ENCODE results near the gene PRKD1. TPM values are rescaled to one million over a fixed set of nuclear protein-coding genes. Genes with fewer than 3 reads are reported as not detected.

Gene PRKD1
- total and polyA plus RNA-seq, 2 of the 13 experiments (the other 11 are each of a cell fraction or from before 2014, with no cell fraction given) = 0.22 to 1.3 TPM

GRCh38 chr14:29643433-29644211 is 284.0 kb downstream of the PRKD1 start:
- POLR2A ChIA-PET = no interaction called here
- WGBS (ENCODE audit: low lambda C conversion rate) = 13% methylated on average over 5 of the region's 5 CpGs
- Histone ChIP-seq H4K20me1 (ENCODE audit: insufficient read depth, low read length) (no peaks in the 10 kb centered on the region), H3K4me1 (ENCODE audit: insufficient read depth, low read length) (no peaks in the 10 kb centered on the region), H3K79me2 (ENCODE audit: insufficient read depth, low read length) (no peaks in the 10 kb centered on the region), H3K9ac (ENCODE audit: insufficient read depth, low read depth, low read length) (no peak overlapping the region), H2AFZ (ENCODE audit: low read length) (no peak overlapping the region), H3K36me3 (replicated peaks in 1 of 2; ENCODE audit: control insufficient read depth in 1 of 2, insufficient read depth in 2 of 2, low read length in 2 of 2) (no peaks in the 10 kb centered on the region), H3K4me2 (ENCODE audit: low read depth, low read length) (no peak overlapping the region), H3K4me3 (replicated peaks in 1 of 3; ENCODE audit: insufficient read depth in 1 of 3, low read depth in 2 of 3, low read length in 3 of 3) (no peak overlapping the region), H3K27ac (ENCODE audit: extremely low read length, insufficient read depth, low read length) (no peak overlapping the region), H3K9me3 (ENCODE audit: low read length) (peaks cover 81% of the 10 kb centered on the region), H3K27me3 (ENCODE audit: control insufficient read depth in 1 of 2, insufficient read depth in 2 of 2, low read length in 2 of 2) (no peaks in the 10 kb centered on the region)
- ATAC-seq = no peak
- FAIRE-seq = no peak
- intact Hi-C loops (cut with micrococcal nuclease; ENCODE audit: unreplicated experiment) (no loop called here), in situ Hi-C loops (cut with HindIII; ENCODE audit: extremely low pct_ligation_motif_present, low pct_unique_long_range_greater_than_20kb) (no loop called here)
- BruUV-seq (replicated peaks) = no TSS peak
- peak; percentile 98 to 99 for TF ChIP-seq MAFK (conservative IDR thresholded peaks at IDR 0.05 in 1 of 2, IDR thresholded peaks at IDR 0.05 in 1 of 2; ENCODE audit: low read length in 2 of 2)
- peak; percentile 97 for TF ChIP-seq MAFF (IDR thresholded peaks at IDR 0.05; ENCODE audit: low read depth, low read length)
- TF ChIP-seq MEIS2 (CRISPR knock-in tag; IDR thresholded peaks at IDR 0.05) = no peak
- TF ChIP-seq ARHGAP35 (CRISPR knock-in tag; IDR thresholded peaks at IDR 0.05; ENCODE audit: borderline replicate concordance) = no peak
- no peak for TF ChIP-seq ZNF784 (CRISPR knock-in tag; IDR thresholded peaks at IDR 0.05; ENCODE audit: borderline replicate concordance)
- peak; percentile 89 for TF ChIP-seq NFE2L2 (IDR thresholded peaks at IDR 0.05; ENCODE audit: low read length)
- TF ChIP-seq CTCF (CRISPR knock-in tag; IDR thresholded peaks at IDR 0.05) = no peak
- no peak for TF ChIP-seq NFIB (CRISPR knock-in tag; IDR thresholded peaks at IDR 0.05; ENCODE audit: borderline replicate concordance)
- TF ChIP-seq, protein P1, sequence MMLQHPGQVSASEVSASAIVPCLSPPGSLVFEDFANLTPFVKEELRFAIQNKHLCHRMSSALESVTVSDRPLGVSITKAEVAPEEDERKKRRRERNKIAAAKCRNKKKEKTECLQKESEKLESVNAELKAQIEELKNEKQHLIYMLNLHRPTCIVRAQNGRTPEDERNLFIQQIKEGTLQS (CRISPR knock-in tag; IDR thresholded peaks at IDR 0.05) = no peak
- TF ChIP-seq, protein P2, sequence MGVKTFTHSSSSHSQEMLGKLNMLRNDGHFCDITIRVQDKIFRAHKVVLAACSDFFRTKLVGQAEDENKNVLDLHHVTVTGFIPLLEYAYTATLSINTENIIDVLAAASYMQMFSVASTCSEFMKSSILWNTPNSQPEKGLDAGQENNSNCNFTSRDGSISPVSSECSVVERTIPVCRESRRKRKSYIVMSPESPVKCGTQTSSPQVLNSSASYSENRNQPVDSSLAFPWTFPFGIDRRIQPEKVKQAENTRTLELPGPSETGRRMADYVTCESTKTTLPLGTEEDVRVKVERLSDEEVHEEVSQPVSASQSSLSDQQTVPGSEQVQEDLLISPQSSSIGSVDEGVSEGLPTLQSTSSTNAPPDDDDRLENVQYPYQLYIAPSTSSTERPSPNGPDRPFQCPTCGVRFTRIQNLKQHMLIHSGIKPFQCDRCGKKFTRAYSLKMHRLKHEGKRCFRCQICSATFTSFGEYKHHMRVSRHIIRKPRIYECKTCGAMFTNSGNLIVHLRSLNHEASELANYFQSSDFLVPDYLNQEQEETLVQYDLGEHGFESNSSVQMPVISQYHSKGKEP (CRISPR knock-in tag; IDR thresholded peaks at IDR 0.05) = no peak
- no peak for TF ChIP-seq ZNF713 (CRISPR knock-in tag; IDR thresholded peaks at IDR 0.05)
- no peak for DNase-seq (ENCODE audit: low spot score)
- CTCF ChIA-PET (ENCODE audit: low intra/inter-chr PET ratio, low total read pairs) = no interaction called here

All from HepG2 (cell line).